CD14-positive monocyte (primary cell): ENCODE results near the gene ITPKB. TPM values are rescaled to one million over a fixed set of nuclear protein-coding genes. Genes with fewer than 3 reads are reported as not detected.
A peak's percentile ranks its signal among the peaks of the same experiment; 100 is the strongest.

Experiments used
- DNase-seq, 3 donors: peaks; one replicate each; pipeline ENCODE4 v3.0.0-alpha.2; 2011 to 2022
- H2AFZ ChIP-seq: 2 replicates; pipeline ENCODE4 v1.6.0; 2012; ENCODE audit warnings: mild to moderate bottlenecking, low read depth, low read length, inconsistent platforms; ENCODE audit not compliant: insufficient read depth, poor library complexity, severe bottlenecking
- H3K27ac ChIP-seq, 2 donors: 1 replicate in 1 of 2; 2 replicates in 1 of 2; pipeline ENCODE4 v1.5.1; 2012 to 2013; ENCODE audit warnings: low read length in 2 of 2, control low read depth in 1 of 2, inconsistent platforms in 1 of 2, low read depth in 1 of 2, mild to moderate bottlenecking in 1 of 2
- H3K27me3 ChIP-seq, 2 donors: one replicate each; pipeline versions ENCODE4 v1.6.0 to v1.6.1; 2011 to 2013; ENCODE audit warnings: low read length in 2 of 2; ENCODE audit not compliant: control insufficient read depth in 2 of 2, insufficient read depth in 2 of 2
- H3K36me3 ChIP-seq, 2 donors: replicated peaks in 1 of 2; 1 replicate in 1 of 2; 2 replicates in 1 of 2; pipeline versions ENCODE4 v1.5.1 to v1.6.1; 2012 to 2013; ENCODE audit warnings: low read length in 2 of 2, control low read depth in 1 of 2, inconsistent platforms in 1 of 2, mild to moderate bottlenecking in 1 of 2; ENCODE audit not compliant: insufficient read depth in 2 of 2, control insufficient read depth in 1 of 2
- H3K4me1 ChIP-seq, 2 donors: 1 replicate in 1 of 2; 2 replicates in 1 of 2; pipeline versions ENCODE4 v1.5.1 to v1.6.1; 2012 to 2013; ENCODE audit warnings: low read length in 2 of 2, control low read depth in 1 of 2, inconsistent platforms in 1 of 2, mild to moderate bottlenecking in 1 of 2, moderate library complexity in 1 of 2; ENCODE audit not compliant: insufficient read depth in 2 of 2, control insufficient read depth in 1 of 2
- H3K4me2 ChIP-seq: replicated peaks from 2 replicates; pipeline ENCODE3; 2012; ENCODE audit warnings: low read length, moderate library complexity, mild to moderate bottlenecking; ENCODE audit not compliant: poor library complexity, severe bottlenecking; ENCODE audit errors: extremely low read depth
- H3K4me3 ChIP-seq, 3 experiments: fragments of 200-600 bp in 1 of 3; sonication (generic) in 1 of 3; replicated peaks in 1 of 3; 1 replicate in 2 of 3; 2 replicates in 1 of 3; pipeline ENCODE4 v1.5.1; 2011 to 2013; ENCODE audit warnings: low read length in 3 of 3, mild to moderate bottlenecking in 3 of 3, control low read depth in 2 of 3, low read depth in 2 of 3, inconsistent platforms in 1 of 3, moderate library complexity in 1 of 3
- H3K79me2 ChIP-seq: 2 replicates; pipeline ENCODE4 v1.6.0; 2012; ENCODE audit warnings: mild to moderate bottlenecking, control low read depth, inconsistent platforms, low read length, moderate library complexity; ENCODE audit not compliant: insufficient read depth
- H3K9ac ChIP-seq: 2 replicates; pipeline ENCODE4 v1.6.0; 2017; ENCODE audit warnings: low read length, mild to moderate bottlenecking; ENCODE audit not compliant: insufficient read depth, poor library complexity, severe bottlenecking
- H3K9me3 ChIP-seq, 2 donors: replicated peaks in 1 of 2; 1 replicate in 1 of 2; 2 replicates in 1 of 2; pipeline versions ENCODE4 v1.5.1 to v1.6.1; 2012 to 2013; ENCODE audit warnings: low read length in 2 of 2, control low read depth in 1 of 2; ENCODE audit not compliant: control insufficient read depth in 1 of 2, insufficient read depth in 1 of 2
- H4K20me1 ChIP-seq: 2 replicates; pipeline ENCODE4 v1.6.0; 2012; ENCODE audit warnings: mild to moderate bottlenecking, low read length, control low read depth, moderate library complexity; ENCODE audit not compliant: insufficient read depth
- H3K27ac Mint-ChIP-seq, 7 donors: one replicate each; pipeline ENCODE4 v1.8.0; 2020; ENCODE audit warnings: mild to moderate bottlenecking in 7 of 7, mixed read lengths in 7 of 7, moderate library complexity in 6 of 7, inconsistent platforms in 2 of 7
- H3K27me3 Mint-ChIP-seq, 3 donors: one replicate each; pipeline ENCODE4 v1.8.0; 2021 to 2022; ENCODE audit warnings: low read depth in 3 of 3, mild to moderate bottlenecking in 3 of 3, mixed read lengths in 3 of 3, moderate library complexity in 3 of 3, inconsistent platforms in 1 of 3
- H3K36me3 Mint-ChIP-seq, 2 donors: one replicate each; pipeline ENCODE4 v1.8.0; 2020; ENCODE audit warnings: mixed read lengths in 2 of 2, inconsistent platforms in 1 of 2, mild to moderate bottlenecking in 1 of 2
- H3K4me1 Mint-ChIP-seq: one replicate; pipeline ENCODE4 v1.8.0; 2020; ENCODE audit warnings: mild to moderate bottlenecking, mixed read lengths
- H3K4me3 Mint-ChIP-seq, 2 donors: one replicate each; pipeline ENCODE4 v1.8.0; 2020; ENCODE audit warnings: mild to moderate bottlenecking in 2 of 2, mixed read lengths in 2 of 2, moderate library complexity in 1 of 2
- H3K9me3 Mint-ChIP-seq, 7 donors: one replicate each; pipeline ENCODE4 v1.8.0; 2020 to 2022; ENCODE audit warnings: mixed read lengths in 7 of 7, mild to moderate bottlenecking in 6 of 7, moderate library complexity in 6 of 7, inconsistent platforms in 2 of 7
- WGBS: methylation state at CpG from one replicate; pipeline ENCODE4 v1.1.5; 2013; ENCODE audit warnings: missing lambda C conversion rate; ENCODE audit not compliant: insufficient coverage; 5-methylcytosine and 5-hydroxymethylcytosine counted together
- intact Hi-C, 2 donors: fragments of 100-400 bp; cut with micrococcal nuclease; formaldehyde crosslinking; loops; one replicate each; pipeline versions ENCODE4 v1.15.0 to v1.15.1; 2023
- polyA plus RNA-seq, 3 donors: library from polyadenylated mRNA; depleted of rRNA in 1 of 3; unstranded in 2 of 3; stranded (reverse) in 1 of 3; fragments of 300-500 nt in 2 of 3; fragments of >200 nt in 1 of 3; fragmentation: Illumina TruSeq in 2 of 3; gene quantifications; 1 replicate in 2 of 3; 2 replicates in 1 of 3; pipeline ENCODE4 v1.2.3, GENCODE V29; 2012 to 2021
- TF ChIP-seq, protein P1 (sequence below): fragments of 200-600 bp; IDR thresholded peaks from one replicate; pipeline ENCODE4 v1.8.0; 2022; ENCODE audit warnings: antibody characterized with exemption, mild to moderate bottlenecking

Gene ITPKB
- polyA plus RNA-seq, 3 donors, result 7.3 to 14.4 (median 10.2) TPM

DNA sequence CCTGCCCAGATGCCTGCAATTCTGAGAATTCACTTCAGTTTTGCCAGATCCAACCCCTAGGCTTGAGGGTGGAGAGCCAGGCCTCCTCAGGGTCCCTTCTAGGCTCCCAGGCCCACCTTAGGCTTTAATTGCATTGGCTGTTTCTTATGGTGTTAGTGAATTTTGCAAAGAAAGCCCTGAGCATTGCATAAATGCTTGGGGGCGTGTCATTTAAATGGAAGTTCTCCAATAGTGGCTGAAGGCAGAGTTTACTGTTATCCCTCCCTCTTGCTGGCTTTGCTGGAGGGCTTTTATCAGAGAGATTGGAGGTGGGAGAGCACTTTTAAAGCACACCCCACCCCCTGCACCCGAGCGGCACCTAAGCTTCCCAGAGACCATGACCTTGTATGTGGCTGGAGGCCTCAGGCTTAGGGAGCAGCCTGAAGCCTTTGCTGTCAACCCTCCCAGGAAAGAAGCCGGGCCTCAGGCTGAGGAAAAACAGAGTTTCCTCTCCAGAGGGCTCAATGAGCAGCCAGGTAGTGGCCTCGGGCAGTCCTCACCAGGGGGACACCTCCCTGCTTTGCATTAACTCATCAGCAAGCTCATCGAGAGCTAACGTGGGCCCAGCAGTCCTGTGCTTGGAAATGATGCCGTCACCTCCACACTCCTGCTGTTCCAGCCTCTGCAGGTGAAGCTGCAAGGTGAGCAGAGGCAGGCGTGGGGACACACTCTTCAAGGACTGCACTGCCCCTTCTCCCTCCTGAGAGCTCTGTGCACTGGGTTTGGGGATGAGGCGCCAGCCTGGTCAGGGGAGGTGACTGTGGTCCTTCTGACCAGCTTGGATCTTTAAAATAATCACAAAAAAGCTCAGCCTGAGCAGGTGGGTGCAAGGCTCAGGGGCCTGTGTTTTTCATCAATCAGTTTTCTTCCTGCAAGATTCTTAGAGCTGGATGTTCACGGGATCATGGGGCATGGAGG lies 132.5 kb downstream of the ITPKB start:
- Histone ChIP-seq H3K4me3 (no peak overlapping the region), H3K4me2 (no peak overlapping the region), H4K20me1 (no peaks in the 10 kb centered on the region), H3K27me3 (peaks cover 0 to 2% of the 10 kb centered on the region in 2 donors), H3K9me3 (no peaks in the 10 kb centered on the region), H3K36me3 (no peaks in the 10 kb centered on the region), H3K9ac (no peak overlapping the region), H3K4me1 (no peaks in the 10 kb centered on the region), H3K79me2 (no peaks in the 10 kb centered on the region), H2AFZ (no peak overlapping the region), H3K27ac (no peak overlapping the region)
- Mint-ChIP-seq H3K9me3 (no peaks in the 10 kb centered on the region), H3K36me3 (no peaks in the 10 kb centered on the region), H3K4me1 (no peaks in the 10 kb centered on the region), H3K27ac (no peak overlapping the region), H3K4me3 (no peak overlapping the region), H3K27me3 (peaks cover 0 to 12% (median 4%) of the 10 kb centered on the region in 3 donors)
- DNase-seq, result no peak
- TF ChIP-seq, protein P1, sequence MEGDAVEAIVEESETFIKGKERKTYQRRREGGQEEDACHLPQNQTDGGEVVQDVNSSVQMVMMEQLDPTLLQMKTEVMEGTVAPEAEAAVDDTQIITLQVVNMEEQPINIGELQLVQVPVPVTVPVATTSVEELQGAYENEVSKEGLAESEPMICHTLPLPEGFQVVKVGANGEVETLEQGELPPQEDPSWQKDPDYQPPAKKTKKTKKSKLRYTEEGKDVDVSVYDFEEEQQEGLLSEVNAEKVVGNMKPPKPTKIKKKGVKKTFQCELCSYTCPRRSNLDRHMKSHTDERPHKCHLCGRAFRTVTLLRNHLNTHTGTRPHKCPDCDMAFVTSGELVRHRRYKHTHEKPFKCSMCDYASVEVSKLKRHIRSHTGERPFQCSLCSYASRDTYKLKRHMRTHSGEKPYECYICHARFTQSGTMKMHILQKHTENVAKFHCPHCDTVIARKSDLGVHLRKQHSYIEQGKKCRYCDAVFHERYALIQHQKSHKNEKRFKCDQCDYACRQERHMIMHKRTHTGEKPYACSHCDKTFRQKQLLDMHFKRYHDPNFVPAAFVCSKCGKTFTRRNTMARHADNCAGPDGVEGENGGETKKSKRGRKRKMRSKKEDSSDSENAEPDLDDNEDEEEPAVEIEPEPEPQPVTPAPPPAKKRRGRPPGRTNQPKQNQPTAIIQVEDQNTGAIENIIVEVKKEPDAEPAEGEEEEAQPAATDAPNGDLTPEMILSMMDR, result no peak
- 95% methylated on average over 9 of the region's 11 CpGs for WGBS
- intact Hi-C loops, result no loop called here

DNA sequence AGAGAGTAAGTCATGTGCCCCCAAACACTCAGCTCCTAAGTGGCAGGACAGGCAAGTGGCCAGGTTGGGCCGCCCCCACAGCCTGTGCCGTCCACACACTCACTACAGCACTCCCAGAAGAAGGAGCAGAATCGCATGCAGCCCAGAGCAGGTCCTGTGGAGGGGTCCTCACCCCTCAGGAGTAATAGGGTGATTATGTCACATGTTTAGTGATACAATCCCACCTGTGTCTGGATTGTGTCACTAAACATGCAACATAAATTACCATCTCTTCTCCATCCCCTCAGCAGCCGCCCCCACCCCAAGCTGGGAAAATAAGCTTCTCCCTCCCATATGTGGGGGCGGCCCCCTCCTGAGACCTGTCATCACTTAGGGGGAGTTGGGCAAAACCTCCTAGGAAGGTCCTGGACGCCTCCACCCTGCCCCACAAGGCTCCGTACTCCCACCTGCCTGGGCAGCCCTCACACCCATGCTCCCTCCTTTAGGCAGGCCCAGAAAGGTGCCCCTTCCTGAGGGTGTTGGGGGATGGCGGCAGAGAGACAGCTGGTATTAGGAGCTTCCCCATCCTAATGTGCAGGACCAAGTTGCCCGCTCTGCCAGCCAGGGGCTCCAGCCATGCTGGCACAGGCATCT lies 133.6 kb downstream of the ITPKB start:
- Histone ChIP-seq H4K20me1 (no peaks in the 10 kb centered on the region), H3K4me1 (no peaks in the 10 kb centered on the region), H3K4me2 (no peak overlapping the region), H3K9ac (no peak overlapping the region), H2AFZ (no peak overlapping the region), H3K79me2 (no peaks in the 10 kb centered on the region), H3K27me3 (peaks cover 0 to 2% of the 10 kb centered on the region in 2 donors), H3K27ac (no peak overlapping the region), H3K36me3 (no peaks in the 10 kb centered on the region), H3K9me3 (no peaks in the 10 kb centered on the region), H3K4me3 (no peak overlapping the region)
- Mint-ChIP-seq H3K27ac (peak overlapping the region in 1 of 7 donors; percentile 58), H3K27me3 (peaks cover 3 to 10% (median 4%) of the 10 kb centered on the region in 3 donors), H3K4me1 (no peaks in the 10 kb centered on the region), H3K9me3 (no peaks in the 10 kb centered on the region), H3K4me3 (no peak overlapping the region), H3K36me3 (no peaks in the 10 kb centered on the region)
- no peak for DNase-seq
- WGBS, result 88% methylated on average over 2 of the region's 9 CpGs
- intact Hi-C loops, result no loop called here
- TF ChIP-seq, protein P1, result no peak
